SIG-M5 treated with dmso at 0.1 percent for 504 hours (cell line): ENCODE results near the gene SRRM4.

ENCODE experiments used
- DNase-seq: peaks from one replicate; lab custom pipeline; 2025; ENCODE audit not compliant: unreplicated experiment; lab: John Stamatoyannopoulos, UW

SRRM4 gene

GRCh38 chr12:119114294-119114693, 133.0 kb downstream of the SRRM4 start:
- no peak for DNase-seq

GRCh38 chr12:119115296-119115905, 134.1 kb downstream of the SRRM4 start:
- DNase-seq = peak; percentile 31

DNA sequence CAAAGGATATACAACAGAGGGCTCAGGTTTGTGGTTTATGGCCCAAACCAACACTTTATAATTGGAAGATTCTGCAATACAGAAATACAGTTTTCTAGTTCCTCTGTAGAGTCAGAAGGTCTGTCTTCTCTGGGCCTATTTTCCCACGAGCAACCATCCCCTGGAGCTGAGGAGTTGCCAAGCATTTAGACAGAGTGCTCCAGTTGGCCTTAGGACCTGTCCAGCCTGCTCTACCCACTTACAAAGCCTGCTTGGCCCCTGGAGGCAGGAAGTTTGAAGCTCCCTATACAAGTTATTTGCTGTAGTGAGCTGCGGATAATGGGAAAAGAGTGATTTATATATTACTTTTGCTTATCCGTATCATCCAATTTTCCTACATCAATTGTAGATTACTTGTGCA, 136.6 kb downstream of the SRRM4 start:
- no peak for DNase-seq

- no peak for DNase-seq
Measured at GRCh38 chr12:119118625-119119024, 137.3 kb downstream of the SRRM4 start.

DNA sequence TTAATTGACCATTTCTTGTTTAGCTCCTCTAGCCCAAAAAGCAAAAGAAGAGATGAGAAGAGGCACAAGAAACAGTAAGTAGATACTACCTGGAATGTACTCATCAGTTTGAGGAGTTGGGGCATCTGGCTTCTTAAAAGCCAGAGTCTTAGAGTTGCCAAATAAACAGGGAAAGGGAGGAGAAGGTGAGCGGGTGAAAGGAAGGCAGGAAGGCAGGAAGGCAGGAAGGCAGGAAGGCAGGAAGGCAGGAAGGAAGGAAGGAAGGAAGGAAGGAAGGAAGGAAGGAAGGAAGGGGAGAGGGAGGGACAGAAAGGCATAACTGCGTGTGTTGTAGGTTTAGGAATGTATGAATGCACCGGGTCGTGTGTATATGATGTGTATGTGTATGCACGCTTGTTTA, 140.7 kb downstream of the SRRM4 start:
- DNase-seq = no peak

DNA sequence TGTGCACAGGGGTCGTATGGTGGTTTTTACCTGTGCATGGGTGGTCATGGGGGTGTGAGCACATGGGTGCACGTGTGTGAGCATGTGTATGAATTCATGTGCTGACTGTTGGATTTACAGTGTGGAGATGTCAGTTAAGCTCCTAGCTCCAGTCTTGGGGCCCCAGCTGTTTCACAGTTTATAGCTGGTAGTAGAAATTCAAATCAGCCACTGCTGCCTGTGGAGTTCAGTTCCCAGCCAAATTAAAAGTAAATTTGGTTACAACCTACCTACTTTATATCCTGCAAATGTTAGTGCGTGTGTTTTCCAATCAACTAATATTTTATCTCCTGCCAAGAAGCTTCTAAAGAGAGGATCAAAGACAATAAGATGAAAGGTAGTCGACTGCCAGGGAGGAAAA, 141.4 kb downstream of the SRRM4 start:
- DNase-seq = no peak

GRCh38 chr12:119128527-119128926, 147.2 kb downstream of the SRRM4 start:
- no peak for DNase-seq

DNA sequence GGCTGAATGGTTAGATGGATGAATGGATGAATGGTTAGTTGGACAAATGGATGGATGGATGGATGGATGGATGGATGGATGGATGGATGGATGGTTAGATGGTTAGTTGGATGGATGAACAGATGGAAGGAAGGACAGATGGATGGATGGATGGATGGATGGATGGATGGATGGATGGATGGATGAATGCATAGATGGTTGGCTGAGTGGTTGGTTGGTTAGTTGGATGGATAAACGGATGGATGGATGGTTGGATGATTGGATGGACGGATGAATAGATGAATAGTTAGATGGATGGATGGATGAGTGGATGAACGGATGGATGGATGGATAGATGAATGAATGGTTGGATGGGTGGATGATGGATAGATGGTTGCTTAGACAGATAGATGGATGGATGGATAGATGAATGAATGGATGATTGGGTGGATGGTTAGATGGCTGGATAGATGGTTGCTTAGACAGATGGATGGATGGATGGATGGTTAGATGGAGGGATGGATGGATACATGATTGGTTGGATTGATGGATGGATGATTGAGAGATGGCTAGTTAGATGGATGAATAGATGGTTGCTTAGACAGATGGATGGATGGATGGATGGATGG, 148.6 kb downstream of the SRRM4 start:
- no peak for DNase-seq

GRCh38 chr12:119130523-119130922, 149.2 kb downstream of the SRRM4 start:
- no peak for DNase-seq

GRCh38 chr12:119134284-119135072, 153.1 kb downstream of the SRRM4 start:
- DNase-seq = no peak

- no peak for DNase-seq
Measured at GRCh38 chr12:119136811-119137410, 155.6 kb downstream of the SRRM4 start.

- DNase-seq = no peak
Measured at GRCh38 chr12:119139448-119139847, 158.1 kb downstream of the SRRM4 start.

DNA sequence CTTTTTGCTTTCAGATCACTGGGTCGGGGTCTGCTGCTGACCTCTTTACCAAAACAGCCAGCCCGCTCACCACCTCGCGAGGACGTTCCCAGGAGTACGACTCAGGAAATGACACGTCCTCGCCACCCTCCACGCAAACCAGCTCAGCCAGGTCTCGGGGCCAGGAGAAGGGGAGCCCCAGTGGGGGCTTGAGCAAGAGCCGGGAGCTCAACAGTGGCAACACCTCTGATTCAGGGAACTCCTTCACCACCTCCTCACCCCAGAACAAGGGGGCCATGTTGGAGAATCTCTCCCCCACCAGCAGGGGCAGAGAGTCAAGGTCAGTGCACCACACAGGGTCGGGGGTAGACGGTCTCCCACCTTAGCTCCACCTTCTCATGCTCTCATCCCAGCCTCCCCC, 164.0 kb downstream of the SRRM4 start:
- no peak for DNase-seq

GRCh38 chr12:119147847-119148448, 166.6 kb downstream of the SRRM4 start:
- DNase-seq = no peak

GRCh38 chr12:119149270-119149669, 167.9 kb downstream of the SRRM4 start:
- no peak for DNase-seq

DNA sequence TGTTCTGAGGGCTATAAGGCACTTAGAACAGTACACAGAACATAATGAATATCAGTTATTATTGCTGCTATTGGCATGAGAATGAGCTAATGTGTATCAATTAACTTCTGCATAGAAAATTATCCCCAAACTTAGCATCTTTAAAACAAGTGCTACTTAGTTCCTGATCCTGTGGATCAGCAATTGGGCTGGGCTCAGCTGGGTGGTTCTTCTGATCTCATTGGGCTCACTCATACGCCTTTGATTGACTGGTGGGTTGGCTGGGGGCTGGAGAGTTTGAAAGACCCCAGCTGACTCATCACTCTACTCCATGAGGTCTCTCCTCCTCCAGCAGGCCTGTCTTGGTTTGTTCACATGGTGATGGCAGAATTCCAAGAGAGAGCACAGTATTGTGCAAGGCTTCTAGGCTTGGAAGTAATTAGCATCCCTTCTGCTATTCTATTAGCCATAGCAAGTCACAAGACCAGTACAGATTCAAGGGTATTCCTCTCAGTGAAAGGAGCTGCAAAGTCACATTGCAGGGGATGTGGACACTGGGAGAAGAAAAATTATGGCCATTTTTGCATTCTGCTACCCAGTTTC, 170.2 kb downstream of the SRRM4 start:
- no peak for DNase-seq

DNA sequence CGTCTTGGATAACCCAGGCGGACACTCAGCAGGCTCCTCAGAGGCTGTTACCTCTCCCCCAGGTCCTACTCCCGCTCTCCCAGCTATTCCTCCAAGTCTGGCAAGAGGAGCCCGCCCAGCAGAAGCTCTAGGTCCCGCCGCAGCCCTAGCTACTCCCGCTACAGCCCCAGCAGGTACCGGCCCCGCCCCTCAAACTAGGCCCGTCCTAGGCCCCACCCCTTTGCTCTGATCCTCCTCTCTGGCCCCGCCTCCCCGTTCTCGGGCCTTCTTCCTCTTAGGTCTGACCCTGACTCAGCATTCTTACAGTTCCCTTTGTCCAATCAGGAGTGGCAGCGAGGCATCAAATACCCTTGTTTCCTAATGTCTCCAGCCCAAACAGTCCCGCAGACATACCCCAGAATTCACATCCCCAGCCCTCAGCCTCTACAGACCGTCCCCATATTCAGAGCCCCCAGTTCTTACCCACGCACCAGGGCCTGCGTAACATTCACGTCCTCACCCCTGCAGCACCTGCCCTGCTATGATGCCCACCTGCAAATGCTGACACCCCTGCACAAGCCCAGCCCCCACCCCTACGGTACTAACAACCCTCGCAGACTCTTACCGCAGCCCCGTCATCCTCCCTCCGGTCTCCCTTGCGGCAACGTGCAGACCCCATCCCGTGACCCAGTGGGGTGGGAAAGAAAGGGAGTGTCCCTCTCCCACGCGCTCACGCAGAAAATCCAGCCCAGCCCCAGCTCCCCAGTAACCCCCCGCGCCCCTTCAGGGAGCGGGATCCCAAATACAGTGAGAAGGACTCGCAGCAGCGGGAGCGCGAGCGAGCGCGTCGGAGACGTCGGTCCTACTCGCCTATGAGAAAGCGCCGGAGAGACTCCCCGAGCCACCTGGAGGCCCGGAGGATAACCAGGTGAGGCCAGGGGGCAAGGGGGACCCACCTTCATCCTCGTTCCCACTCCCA, 172.4 kb downstream of the SRRM4 start:
- DNase-seq = peak; percentile 8

DNA sequence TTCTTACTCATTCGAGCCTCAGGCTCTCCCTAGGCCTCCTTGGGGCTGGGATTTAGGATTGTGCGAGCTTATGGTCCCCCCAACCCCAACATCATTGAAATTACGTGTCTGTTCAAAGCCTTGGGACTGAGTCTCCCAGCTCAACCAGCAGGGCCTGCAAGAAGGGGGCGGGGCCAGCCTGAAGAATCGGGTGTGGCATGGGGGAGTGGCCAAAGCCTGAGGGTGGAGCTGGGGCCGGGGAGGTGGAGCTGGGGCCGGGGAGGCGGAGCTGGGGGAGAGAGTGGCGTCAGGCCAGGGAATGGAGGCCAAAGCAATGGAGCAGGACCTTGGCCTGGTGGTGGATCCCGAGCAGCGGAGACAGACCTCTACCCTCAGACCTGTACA, 173.1 kb downstream of the SRRM4 start:
- DNase-seq = no peak

- no peak for DNase-seq
Measured at GRCh38 chr12:119156401-119157044, 175.2 kb downstream of the SRRM4 start.

- no peak for DNase-seq
Measured at GRCh38 chr12:119157528-119157927, 176.2 kb downstream of the SRRM4 start.
